Measurements from ENCODE around the gene TUBA4A.

The TUBA4A gene

DNA sequence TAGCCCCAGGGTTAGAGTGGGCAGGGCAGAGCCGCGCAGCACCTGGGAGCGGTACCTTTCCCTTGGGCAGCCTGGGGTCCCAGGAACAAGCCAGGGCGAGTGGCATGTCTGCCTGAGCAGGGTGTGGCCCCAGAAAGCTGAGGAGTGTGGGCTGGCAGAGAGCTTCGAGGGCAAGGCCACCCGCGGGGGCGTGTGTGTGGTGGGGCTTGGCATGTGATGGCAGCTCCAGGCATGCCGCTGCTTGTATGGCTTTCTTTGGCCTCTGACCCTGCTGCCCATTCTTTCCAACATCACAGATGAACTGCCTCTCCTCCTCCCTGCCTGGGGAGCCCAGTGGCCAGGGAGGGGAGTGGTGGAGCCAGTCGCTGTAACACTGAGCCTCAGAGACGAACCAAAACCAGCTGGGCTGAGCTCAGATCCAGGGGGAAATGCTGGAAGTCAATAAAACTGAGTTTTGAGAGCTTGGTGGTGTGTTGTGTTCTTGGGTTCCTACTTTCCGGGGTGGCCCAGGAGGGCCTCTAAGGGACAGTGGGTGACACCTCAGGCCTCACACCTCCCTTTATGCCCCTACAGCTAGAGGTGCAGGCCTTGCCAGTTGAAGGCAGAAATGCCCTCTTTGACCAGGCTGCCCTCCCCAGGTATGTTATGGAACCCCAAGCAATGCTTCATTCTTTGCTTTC is 32.9 kb upstream of the TUBA4A start:
- DNase-seq: no peak

DNA sequence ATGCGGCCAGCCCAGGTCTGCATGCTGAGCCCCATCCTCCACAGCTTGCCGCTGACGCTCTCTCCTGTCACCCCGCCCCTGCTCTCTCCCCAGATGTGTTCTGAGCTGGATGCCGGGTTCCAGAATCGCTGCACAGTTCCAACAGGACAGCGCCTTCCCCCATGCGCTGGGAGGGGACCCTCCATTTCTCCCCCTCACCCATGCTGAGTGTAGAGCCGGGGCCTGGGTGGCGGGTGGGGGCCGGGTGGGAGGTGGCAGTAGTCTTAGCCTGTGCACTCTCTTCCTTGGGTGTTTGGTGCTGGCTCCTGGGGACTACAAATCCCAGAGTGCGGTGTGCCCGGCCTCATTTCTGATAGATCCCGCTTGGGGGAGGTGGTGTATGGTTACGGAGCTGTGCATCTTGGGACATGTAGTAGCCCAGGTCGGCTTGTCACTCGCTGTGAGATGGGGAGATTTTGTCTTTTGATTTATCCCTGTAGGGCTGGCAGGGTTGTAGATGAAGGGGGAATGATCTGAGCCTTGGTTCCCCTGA is 32.2 kb upstream of the TUBA4A start:
- peak; percentile 73 for DNase-seq

DNA sequence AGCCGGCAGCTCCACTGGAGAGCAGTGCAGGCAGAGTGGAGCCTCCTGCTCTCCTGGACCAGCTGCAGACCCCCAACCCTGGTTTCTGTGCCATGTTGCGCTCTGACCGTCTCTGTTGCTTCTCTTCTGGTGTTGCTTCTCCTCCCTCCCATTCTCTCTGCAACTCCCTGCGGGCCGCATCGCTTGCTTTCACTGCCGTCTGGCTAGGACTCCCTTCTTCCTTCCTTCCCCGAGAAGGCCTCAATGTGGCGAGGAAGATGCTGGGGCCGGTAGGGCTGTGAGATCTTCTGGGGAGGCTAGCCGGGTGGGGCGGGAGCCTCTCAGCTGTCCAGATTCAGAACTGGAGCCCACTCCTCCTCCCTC is 31.6 kb upstream of the TUBA4A start:
- DNase-seq: no peak

DNA sequence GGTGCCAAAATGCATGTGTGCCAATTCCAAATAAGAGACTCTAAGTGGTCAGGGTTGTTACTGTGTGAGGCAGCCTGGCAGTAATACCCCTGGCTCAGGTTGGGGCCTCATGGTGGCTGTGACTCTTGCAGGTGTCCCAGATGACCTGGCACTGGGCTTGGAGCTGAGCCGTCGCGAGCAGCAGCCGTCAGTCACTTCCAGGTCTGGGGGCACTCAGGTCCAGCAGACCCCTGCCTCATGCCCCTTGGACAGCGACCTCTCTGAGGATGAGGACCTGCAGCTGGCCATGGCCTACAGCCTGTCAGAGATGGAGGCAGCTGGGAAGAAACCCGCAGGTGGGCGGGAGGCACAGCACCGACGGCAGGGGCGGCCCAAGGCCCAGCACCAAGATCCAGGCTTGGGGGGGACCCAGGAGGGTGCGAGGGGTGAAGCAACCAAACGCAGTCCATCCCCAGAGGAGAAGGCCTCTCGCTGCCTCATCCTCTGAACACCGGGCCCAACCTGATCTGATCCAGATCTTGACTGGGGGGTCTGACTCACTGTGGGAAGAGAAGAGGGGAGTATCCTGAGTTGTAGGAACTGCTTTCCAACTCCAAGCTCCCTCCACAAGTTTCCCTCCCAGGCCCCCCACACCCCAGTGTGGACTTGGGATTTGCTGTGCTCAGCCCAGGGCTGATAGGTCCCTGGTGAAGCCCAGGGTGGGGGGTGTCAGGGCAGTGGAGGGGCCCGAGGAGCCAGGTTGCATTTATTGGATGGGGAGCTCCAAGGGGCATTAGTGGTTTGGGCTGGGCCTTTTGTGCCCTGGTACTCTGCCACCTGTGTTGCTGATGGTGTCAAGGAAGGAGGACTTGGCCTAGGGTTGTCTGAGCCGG is 31.0 kb upstream of the TUBA4A start:
- DNase-seq: no peak

DNA sequence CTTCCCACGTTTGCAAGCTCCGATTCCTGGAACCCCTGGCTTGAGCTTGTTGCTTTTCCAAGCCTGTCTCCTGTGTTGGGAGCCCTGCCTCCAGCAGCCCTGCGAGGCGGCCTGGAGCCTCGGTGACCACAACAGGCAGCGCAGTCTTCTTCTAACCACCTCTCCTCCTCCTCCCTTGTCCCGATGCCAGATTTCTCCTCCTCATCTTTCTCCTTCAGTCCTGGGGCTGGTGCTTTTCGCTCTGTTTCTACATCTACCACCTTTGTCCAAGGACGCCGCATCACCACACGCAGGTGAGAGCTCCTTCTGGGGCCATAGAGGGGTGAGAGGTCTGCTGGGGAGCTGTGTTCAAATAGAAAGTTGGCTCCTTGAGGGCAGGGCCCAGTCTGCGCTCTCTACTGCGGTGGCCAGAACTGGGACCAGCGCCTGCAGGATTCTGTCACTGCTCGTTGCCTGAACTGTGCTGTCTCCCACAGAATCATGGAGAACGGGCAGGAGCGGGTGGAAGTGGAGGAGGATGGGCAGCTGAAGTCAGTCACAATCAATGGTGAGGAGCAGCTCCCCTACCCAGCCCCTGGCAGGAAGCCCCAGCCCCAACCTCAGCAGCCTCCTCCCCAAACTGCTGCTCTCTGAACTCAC is 29.3 kb upstream of the TUBA4A start:
- DNase-seq: no peak

DNA sequence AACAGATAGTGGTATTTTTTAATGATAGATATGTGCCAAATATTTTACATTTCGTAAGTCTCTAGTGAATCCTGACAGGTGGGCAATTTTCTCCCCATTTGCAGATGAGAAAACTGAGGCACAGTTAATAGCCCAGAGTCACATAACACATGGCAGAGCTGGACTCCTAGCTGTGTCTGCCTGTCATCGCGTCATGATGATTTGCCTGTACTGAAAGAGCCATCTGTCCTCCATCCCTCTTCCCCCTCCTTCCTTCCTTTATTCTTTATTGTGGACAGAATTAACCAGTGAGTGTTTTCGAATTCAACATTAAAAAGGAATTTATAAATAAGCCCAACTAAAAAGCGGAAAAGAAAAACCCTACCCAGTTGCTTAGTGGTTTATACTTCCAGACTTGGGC is 28.7 kb upstream of the TUBA4A start:
- no peak for DNase-seq

DNA sequence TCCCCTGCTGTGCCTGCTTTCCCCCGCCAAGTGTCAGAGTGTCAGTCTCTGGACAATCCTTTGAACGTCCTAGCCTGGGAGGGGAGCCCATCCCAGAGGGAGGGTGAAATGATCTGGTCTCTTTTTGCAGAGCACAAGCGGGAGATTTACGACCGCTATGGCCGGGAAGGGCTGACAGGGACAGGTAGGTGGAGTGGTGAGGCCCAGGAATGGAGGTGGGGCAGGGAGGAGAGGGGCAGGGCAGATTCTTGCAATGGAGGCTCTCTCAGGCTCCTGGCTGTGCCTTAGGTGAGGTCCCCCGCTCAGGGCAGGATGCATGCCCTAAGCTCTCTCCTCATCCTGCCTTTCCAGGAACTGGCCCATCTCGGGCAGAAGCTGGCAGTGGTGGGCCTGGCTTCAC is 27.9 kb upstream of the TUBA4A start:
- no peak for DNase-seq

DNA sequence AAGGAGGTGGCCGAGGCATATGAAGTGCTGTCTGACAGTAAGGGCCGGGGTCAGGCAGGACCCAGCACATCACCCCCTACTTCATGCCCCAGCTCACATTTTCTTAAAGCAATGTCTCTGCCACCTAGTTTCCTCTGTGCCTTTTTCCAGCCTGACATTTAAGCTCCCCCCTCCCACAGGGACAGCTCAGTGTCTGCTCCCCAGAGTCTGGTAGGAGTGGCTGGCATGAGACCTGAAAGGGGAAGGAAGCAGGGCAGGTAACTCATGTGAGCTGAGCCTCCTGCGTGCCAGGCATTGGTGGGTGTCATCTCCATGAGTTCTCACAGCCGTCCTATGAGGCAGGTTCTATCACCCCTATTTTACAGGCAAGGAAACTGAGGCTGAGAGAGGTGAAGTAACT is 26.9 kb upstream of the TUBA4A start:
- no peak for DNase-seq

DNA sequence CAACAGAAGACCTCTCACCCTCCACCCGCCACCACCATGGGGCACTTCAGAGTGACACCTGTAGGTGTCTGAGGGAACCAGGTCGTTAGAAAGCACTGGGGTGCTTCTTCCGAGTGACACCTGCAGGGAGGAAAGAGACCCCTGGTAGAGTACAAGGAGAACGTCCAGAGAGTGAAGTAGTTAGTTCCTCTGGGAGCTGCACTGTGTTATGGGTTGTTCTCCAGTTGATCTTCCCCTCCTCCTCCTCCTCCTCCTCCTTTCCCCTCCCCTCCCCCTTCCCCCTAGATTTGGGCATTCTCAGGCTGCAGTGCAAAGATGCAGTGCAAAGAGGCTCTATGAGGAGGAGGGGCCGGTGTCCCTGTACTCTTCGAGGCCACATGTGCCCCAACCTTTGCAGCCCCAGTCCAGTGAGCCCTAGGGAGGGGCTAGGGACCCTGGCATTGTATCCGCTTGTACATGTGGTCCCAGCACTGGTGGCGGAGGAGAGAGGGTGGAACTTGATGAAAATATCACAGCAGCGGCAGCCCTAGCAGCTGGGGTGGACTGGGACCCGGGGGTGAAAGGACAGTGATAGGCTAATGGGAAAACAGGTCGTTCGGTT is 26.3 kb upstream of the TUBA4A start:
- no peak for DNase-seq

DNA sequence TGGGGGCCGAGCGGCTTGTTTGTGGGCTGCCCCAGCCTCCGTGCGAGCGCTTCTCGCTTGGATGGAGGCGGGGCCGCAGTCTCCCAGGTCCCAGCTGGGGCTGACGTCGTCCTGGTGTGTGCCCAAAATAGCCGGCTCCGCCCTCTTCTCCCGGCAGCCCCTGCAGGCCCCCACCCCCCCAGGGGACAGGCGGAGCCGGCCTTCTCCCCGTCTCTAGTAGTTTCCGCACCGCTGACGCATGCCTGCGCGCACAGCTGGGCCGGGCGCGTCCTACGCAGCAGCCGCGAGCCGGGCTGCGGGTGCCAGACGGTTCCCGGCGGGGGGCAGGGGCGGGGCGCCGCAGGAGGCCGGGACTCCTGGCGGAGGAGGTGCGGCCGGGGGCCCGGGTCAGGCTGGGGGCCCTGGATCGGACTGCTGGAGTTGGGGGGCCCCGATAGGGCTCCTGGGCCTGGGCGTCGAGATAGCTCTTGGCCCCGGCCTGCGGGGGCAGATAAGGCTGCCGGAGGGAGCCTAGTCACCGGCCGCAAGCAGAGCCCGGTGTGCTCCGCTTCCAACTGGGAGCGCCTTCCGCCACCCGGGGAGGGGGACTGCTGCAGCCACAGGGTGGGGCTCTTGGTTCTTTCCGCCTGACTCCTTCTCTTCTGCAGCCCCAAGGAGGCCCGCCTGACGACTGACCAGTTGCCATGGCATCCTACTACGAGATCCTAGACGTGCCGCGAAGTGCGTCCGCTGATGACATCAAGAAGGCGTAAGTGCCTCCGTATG is 25.6 kb upstream of the TUBA4A start, which contains the start of gene DNAJB2:
DNAJB2 (plus strand) TSS at position 216 of the 765 bp plus-strand sequence; CDS start at position 684, 468 bp downstream.
- DNase-seq: peak; percentile 96

DNA sequence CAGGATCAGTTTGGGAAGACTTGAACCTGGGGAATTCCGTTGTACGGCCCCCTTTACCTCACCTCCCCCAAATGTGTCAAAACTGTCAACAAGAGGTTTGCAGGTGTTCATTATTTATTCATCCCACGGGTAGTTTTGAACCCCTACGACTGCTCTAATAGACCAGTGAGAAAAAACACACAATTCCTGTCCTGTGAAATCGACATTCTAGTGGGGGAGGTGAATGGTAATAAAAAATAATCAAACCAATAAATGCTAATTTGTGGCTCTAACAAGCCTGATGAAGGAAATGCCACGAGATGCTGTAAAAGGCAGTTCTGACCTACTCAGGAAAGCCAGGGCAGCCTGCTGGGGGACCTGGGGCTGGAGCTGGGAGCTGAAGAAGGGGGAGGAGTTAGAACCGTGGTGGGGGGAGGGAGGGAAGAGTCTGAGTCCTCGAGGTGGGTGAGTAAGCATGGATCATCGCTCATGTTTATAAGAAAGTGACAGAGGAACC is 25.0 kb upstream of the TUBA4A start:
- no peak for DNase-seq

DNA sequence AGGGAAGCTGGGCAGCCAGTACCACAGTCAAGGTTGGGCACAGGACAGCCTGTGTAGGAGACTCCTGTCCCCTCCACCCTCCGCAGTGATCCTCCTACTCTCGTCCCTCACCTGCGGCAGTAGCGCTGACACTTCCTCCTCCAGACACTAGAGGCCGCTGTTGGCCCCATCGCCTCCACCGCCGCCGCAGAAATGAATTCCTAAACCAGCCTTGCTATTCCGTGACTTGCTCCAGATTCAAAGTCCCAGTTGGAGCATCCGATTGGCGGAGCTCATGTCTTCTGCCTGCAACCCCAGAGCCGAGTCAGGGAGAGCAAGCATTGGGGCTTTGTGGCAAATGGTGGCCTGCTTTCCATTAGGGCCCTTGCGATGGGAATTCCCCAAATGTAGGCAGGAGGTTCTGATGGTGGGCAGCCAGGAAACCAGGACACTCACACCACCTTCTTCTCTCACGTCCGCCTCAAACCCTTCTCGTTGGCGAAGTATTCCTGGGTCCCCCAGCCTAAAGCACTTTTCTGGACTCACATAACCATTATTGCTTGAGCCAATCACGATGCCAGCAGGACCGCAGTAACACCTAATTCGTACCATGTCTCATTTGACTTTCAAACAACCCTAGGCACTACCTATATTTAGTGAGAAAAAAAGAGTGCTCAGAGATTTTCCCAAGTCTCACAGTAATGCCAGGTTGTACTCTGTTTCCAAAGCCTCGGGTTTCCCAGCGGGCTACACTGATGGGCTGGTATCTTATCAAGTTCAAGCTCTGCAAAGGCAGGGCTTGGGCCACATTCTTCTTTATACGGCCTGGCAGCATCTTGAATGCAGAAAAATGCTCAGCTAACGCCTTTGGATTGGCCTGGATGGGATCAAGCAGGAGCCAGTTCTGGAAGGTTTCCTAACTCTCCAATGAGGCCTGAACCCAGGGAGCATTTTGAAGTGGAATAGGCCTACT is 24.3 kb upstream of the TUBA4A start:
- DNase-seq: peak; percentile 86

DNA sequence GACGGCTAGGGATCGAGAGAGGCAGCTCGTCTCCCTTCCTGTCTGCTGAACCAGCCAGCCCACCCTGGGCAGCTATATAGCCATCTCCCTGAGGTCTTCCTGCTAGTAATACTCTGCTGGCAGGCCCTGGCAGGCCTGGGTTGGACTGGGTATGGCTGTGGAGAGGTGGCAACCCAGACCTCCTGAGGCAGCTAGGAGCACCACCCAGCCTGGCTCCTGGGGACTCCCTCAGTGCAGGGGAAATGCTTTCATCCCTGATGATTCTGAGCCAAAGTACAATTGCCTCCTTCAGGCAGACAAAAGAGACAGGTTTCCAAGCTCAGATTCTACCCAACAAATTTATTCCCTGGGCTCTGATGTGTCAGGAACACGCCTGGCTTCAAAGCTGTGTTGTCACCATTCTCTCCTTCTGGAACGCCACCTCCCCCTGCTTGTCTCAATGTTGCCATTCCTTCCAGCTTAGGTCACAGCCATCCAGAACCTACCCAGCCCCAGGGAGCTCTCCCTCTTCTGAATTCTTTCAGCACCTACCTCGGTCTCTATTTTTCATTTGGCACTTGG is 20.7 kb upstream of the TUBA4A start:
- no peak for DNase-seq

DNA sequence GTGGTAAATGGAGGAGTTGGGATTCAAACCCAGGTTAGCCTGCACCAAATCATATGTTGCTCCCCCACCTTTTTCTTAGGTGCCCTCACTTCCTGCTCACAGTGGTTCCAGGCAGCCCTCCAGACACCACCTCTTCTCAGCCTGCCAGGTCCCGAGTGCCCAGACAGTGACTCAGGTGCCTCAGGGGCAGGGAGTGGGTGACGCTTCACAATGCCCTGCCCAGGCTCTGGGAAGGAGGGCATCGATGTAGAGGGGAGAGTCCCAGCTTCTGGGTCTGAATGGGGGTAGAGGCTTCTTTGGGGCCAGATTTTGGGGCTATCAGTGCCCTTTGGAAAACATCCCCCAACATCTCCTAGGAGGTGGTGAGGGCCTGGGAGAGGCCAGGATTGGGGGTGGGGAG is 20.2 kb upstream of the TUBA4A start:
- no peak for DNase-seq

DNA sequence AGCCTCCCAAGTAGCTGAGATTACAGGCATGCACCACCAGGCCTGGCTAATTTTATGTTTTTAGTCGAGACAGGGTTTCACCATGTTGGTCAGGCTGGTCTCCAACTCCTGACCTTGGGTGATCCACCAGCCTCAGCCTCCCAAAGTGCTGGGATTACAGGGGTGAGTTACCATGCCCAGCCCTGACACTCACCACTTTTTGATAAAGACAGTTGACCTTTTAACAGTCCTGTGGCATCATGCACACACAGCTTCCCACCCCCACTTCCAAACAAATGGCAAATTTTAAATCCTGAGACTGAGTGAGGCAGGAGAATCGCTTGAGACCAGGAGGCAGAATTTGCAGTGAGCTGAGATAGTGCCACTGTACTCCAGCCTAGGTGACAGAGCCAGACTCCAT is 19.3 kb upstream of the TUBA4A start:
- DNase-seq: no peak

DNA sequence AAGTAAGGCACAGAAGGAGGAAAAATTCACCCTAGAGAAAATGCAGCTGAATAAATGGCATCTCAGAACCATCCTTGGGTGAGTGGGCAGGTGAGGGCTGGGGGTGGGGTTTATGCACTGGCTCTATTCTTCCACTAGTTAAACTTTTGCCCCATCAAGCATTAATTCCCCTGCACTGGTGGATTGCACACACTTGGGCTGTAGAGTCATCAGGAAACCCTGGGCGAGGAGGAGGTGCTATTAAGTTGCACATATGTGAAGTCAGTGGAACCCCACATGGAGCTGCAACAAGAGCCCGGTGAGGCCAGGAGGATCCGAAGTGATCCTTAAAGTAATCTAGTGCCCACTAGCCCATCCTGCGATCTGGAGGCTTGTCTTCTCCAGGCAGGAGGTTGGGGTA is 18.6 kb upstream of the TUBA4A start:
- DNase-seq: no peak

DNA sequence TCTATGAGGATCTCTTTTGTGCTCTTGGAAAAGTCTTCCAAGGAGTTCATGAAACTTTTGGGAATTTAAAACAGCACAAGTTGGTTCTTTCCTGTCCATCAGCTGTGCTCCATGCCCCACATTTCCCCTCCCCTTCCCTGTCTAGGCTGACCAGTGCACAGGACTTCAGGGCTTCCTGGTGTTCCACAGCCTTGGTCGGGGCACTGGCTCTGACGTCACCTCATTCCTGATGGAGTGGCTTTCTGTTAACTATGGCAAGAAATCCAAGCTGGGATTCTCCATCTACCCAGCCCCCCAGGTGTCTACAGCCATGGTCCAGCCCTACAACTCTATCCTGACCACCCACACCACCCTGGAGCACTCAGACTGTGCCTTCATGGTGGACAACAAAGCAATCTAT is 17.3 kb upstream of the TUBA4A start:
- no peak for DNase-seq

DNA sequence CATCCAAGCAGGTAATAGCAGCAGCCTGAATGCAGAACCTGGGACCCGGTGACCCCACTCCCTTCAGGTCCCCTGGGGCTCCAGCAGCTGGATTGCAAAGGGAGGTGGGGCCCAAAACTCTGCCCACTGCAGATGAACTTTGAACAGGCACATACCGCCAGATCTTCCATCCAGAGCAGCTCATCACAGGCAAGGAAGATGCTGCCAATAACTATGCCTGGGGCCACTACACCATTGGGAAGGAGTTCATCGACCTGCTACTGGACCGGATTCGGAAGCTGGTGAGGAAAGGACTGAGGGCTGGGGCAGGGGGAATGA is 16.3 kb upstream of the TUBA4A start:
- no peak for DNase-seq

DNA sequence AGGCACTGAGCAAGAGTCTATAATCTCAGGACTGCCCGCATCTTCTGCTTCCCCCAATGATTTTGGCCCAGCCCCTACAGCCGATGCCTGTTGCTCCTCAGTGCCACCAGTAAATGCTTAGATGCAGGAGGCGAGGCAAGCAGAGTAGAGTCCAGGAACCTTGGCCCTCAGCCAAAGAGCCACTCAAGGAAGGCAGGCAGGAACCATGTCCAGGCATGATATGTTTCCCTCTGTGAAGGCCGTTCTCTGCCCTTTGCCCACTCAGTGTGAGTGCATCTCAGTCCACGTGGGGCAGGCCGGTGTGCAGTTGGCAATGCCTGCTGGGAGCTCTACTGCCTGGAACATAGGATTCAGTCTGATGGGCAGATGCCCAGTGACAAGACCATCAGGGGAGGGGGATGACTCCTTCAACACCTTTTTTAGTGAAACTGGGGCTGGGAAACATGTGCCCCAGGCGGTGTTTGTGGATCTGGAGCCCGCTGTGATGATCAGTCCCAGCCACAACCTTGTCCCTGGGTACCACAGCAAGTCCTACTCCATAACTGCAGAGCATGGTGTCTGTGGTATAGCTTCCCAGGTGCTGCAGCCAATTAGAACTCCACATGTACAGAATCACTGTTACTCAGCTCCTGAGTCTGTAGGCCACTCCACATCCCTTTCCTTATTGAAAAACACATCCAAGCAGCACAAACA is 15.8 kb upstream of the TUBA4A start:
- peak; percentile 74 for DNase-seq

DNA sequence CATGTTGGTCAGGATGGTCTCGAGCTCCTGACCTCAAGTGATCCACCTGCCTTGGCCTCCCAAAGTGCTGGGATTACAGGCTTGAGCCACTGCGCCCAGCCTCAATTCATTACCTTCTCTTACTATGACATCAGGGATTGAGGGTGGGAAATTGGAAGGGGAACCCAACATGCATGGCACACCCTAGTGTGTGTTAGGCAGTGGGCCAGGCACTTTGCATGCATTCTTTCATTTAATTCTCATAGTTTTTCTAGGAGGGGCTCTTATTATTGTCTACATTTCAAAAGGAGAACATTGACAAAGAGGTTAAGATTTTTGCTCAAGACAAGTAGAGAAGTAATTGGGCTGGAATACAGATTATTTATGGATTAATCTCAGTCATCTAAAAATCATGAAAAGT is 14.6 kb upstream of the TUBA4A start:
- no peak for DNase-seq

Data from NCI-H2227 treated with DMSO at 0.1 percent for 48 hours (cell line).